DOHH2 (cell line): ENCODE results near the gene AKNA.

ENCODE experiments used
- H3F3A ChIP-seq: fragments of 200-600 bp; sonication (generic), shearing (Covaris generic); 2 replicates; pipeline ENCODE4 v1.6.0; 2016; ENCODE audit warnings: antibody characterized with exemption, mild to moderate bottlenecking; ENCODE audit not compliant: control insufficient read depth, insufficient read depth
- H3K27ac ChIP-seq: fragments of 200-600 bp; sonication (generic); 2 replicates; pipeline ENCODE4 v1.5.1; 2014; ENCODE audit warnings: low read depth, mild to moderate bottlenecking, low read length, moderate library complexity
- H3K27me3 ChIP-seq: fragments of 200-600 bp; sonication (generic); 2 replicates; pipeline ENCODE4 v1.6.1; 2014; ENCODE audit warnings: mild to moderate bottlenecking, low read length, mixed read lengths; ENCODE audit not compliant: control insufficient read depth
- H3K36me3 ChIP-seq: fragments of 200-600 bp; sonication (generic); 2 replicates; pipeline ENCODE4 v1.6.1; 2014; ENCODE audit warnings: mild to moderate bottlenecking, low read length, moderate library complexity, mixed read lengths; ENCODE audit not compliant: control insufficient read depth
- H3K4me1 ChIP-seq: fragments of 200-600 bp; sonication (generic); 2 replicates; pipeline ENCODE4 v1.6.1; 2014; ENCODE audit warnings: mild to moderate bottlenecking, low read length, mixed read lengths; ENCODE audit not compliant: control insufficient read depth
- H3K4me2 ChIP-seq: fragments of 200-600 bp; sonication (generic); 2 replicates; pipeline ENCODE4 v1.6.0; 2014; ENCODE audit warnings: mild to moderate bottlenecking, low read length, moderate library complexity
- H3K4me3 ChIP-seq: fragments of 200-600 bp; sonication (generic); 2 replicates; pipeline ENCODE4 v1.5.1; 2014; ENCODE audit warnings: mild to moderate bottlenecking, low read length, mixed read lengths
- H3K79me2 ChIP-seq: fragments of 200-600 bp; sonication (generic); 2 replicates; pipeline ENCODE4 v1.6.1; 2014; ENCODE audit warnings: mild to moderate bottlenecking, low read length, mixed read lengths; ENCODE audit not compliant: control insufficient read depth
- H3K9me2 ChIP-seq: fragments of 200-600 bp; sonication (generic); replicated peaks from 2 replicates; pipeline ENCODE4 v1.6.1; 2014; ENCODE audit warnings: mild to moderate bottlenecking, low read length, mixed read lengths; ENCODE audit not compliant: control insufficient read depth
- H3K9me3 ChIP-seq: fragments of 200-600 bp; sonication (generic); 2 replicates; pipeline ENCODE4 v1.6.1; 2014; ENCODE audit warnings: antibody characterized with exemption, low read length, mixed read lengths; ENCODE audit not compliant: control insufficient read depth, insufficient read depth
- H4K20me1 ChIP-seq: fragments of 200-600 bp; sonication (generic); 2 replicates; pipeline ENCODE4 v1.6.0; 2014; ENCODE audit warnings: low read depth, mild to moderate bottlenecking, antibody characterized with exemption, low read length, moderate library complexity; ENCODE audit not compliant: control insufficient read depth, insufficient read depth
- CTCF ChIP-seq: fragments of 200-600 bp; sonication (generic); IDR thresholded peaks from one replicate; pipeline ENCODE4 v1.5.1; 2014; ENCODE audit warnings: antibody characterized with exemption, mild to moderate bottlenecking, low read depth, low read length; ENCODE audit not compliant: poor library complexity, severe bottlenecking
- EZH2phosphoT487 ChIP-seq: fragments of 200-600 bp; sonication (generic); IDR thresholded peaks from 2 replicates; pipeline ENCODE4 v1.6.1; 2017; ENCODE audit warnings: borderline replicate concordance, mild to moderate bottlenecking, antibody characterized with exemption, low read length, moderate library complexity, mixed read lengths

AKNA gene

GRCh38 chr9:114366334-114367128, 21.3 kb downstream of the AKNA start:
- Histone ChIP-seq H3K27ac (peak overlapping the region; percentile 99), H4K20me1 (no peaks in the 10 kb centered on the region), H3K36me3 (peaks cover 90% of the 10 kb centered on the region), H3K9me2 (no peaks in the 10 kb centered on the region), H3K9me3 (no peaks in the 10 kb centered on the region), H3F3A (peaks cover 61% of the 10 kb centered on the region), H3K4me2 (peak overlapping the region; percentile 91), H3K79me2 (peaks cover 72% of the 10 kb centered on the region), H3K27me3 (no peaks in the 10 kb centered on the region), H3K4me3 (peak overlapping the region; percentile 67), H3K4me1 (peaks cover 85% of the 10 kb centered on the region)
- no peak for TF ChIP-seq EZH2phosphoT487
- no peak for TF ChIP-seq CTCF

- peaks cover 90% of the 10 kb centered on the region for H3K36me3 ChIP-seq
- no peaks in the 10 kb centered on the region for H3K9me3 ChIP-seq
- peak overlapping the region; percentile 91 for H3K4me2 ChIP-seq
- no peaks in the 10 kb centered on the region for H3K27me3 ChIP-seq
- peaks cover 72% of the 10 kb centered on the region for H3K79me2 ChIP-seq
- TF ChIP-seq EZH2phosphoT487, result no peak
- no peak for TF ChIP-seq CTCF
- peak overlapping the region; percentile 99 for H3K27ac ChIP-seq
- peak overlapping the region; percentile 59 for H3K4me3 ChIP-seq
- peaks cover 55% of the 10 kb centered on the region for H3F3A ChIP-seq
- H3K9me2 ChIP-seq, result no peaks in the 10 kb centered on the region
- no peaks in the 10 kb centered on the region for H4K20me1 ChIP-seq
- H3K4me1 ChIP-seq, result peaks cover 72% of the 10 kb centered on the region
Measured at GRCh38 chr9:114365194-114365593, 22.6 kb downstream of the AKNA start.

- H3K27me3 ChIP-seq, result no peaks in the 10 kb centered on the region
- no peaks in the 10 kb centered on the region for H3K9me3 ChIP-seq
- peaks cover 49% of the 10 kb centered on the region for H3F3A ChIP-seq
- peak overlapping the region; percentile 91 for H3K4me2 ChIP-seq
- peak overlapping the region; percentile 59 for H3K4me3 ChIP-seq
- H3K79me2 ChIP-seq, result peaks cover 69% of the 10 kb centered on the region
- no peaks in the 10 kb centered on the region for H4K20me1 ChIP-seq
- peaks cover 64% of the 10 kb centered on the region for H3K4me1 ChIP-seq
- H3K9me2 ChIP-seq, result no peaks in the 10 kb centered on the region
- peak overlapping the region; percentile 99 for H3K27ac ChIP-seq
- TF ChIP-seq EZH2phosphoT487 (no peak), CTCF (no peak)
- H3K36me3 ChIP-seq, result peaks cover 90% of the 10 kb centered on the region
Measured at GRCh38 chr9:114364134-114365041, 23.4 kb downstream of the AKNA start.
